HG02885 (cell line): ENCODE results near the gene CCDC126.

Experiments
- ATAC-seq: cut with Tn5 transposase; IDR thresholded peaks from one replicate; pipeline ENCODE4 v1.9.1; 2021; ENCODE audit warnings: mild to moderate bottlenecking; ENCODE audit not compliant: unreplicated experiment, poor library complexity

CCDC126 gene

DNA sequence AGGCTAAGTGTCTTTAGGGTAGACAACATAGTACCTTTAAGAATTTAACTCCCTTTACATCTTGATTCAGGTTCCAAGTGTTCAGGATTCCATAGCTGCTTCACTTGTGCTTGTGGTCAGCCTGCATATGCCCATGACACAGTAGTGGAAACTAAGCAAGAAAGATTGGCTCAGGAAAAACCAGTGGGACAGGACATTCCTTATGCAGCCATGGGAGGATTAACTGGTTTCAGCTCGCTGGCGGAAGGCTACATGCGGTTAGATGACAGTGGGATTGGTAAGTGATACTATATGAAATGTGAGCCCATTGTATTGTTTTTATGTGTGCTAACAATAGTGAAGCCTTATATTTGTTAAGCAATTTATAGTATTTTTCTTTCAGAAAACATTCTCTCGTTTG lies 94.1 kb downstream of the CCDC126 start:
- ATAC-seq: no peak

DNA sequence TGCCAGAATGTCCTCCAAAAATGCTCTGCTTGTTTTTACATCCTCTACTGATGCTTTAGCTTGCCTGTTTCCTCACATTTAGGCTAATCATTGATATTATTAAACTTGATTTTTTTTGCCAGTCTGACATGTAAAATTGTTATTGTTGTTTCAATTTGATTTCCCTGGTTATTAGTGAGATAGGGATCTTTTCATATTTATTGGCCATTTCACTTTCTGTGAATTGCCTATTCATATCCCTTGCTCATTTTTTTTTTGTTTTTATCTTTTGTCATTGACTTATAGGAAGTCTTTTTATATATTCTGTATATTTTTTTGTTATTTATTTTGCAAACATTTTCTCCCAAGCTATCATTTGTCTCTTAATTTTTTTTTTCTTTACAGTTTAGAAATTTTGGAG lies 96.0 kb downstream of the CCDC126 start:
- ATAC-seq: no peak
